Measurements from ENCODE around the gene EGFR. TPM values are rescaled to one million over a fixed set of nuclear protein-coding genes. Genes with fewer than 3 reads are reported as not detected.

The EGFR gene
- total RNA-seq, 2 experiments from 2014 or later: 0.09 TPM; not detected in 1

- no peak for ATAC-seq
Observed at GRCh38 chr7:54989453-54990225, 29.2 kb upstream of the EGFR start.

GRCh38 chr7:54991341-54991740 is 27.5 kb upstream of the EGFR start:
- ATAC-seq (no peak), DNase-seq (no peak)
- H3K27ac Mint-ChIP-seq: no peak overlapping the region
- no peak overlapping the region for H3K4me3 Mint-ChIP-seq
- POLR2A ChIA-PET: no interaction called here
- H3K9me3 Mint-ChIP-seq (ENCODE audit: low read depth): peaks cover 4% of the 10 kb centered on the region
- H3K27me3 Mint-ChIP-seq: peaks cover 19% of the 10 kb centered on the region
- CTCF ChIA-PET: no interaction called here
- peaks cover 23% of the 10 kb centered on the region for H3K4me1 Mint-ChIP-seq
- intact Hi-C loops (cut with DNase I, micrococcal nuclease): no loop called here
- H3K36me3 Mint-ChIP-seq (ENCODE audit: low read depth): no peaks in the 10 kb centered on the region

More at GRCh38 chr7:54989453-54990225, 29.2 kb upstream of the EGFR start:
- Mint-ChIP-seq H3K27ac (no peak overlapping the region), H3K27me3 (peaks cover 33% of the 10 kb centered on the region), H3K4me3 (no peak overlapping the region), H3K36me3 (ENCODE audit: low read depth) (no peaks in the 10 kb centered on the region), H3K9me3 (ENCODE audit: low read depth) (peaks cover 4% of the 10 kb centered on the region), H3K4me1 (peaks cover 6% of the 10 kb centered on the region)
- CTCF ChIA-PET: interaction anchor here (0.7 kb wide), 1 partner anchor 65 kb away, joined by 3 read pairs; no protein-coding TSS in a partner anchor
- no peak for DNase-seq
- intact Hi-C loops (cut with DNase I, micrococcal nuclease): no loop called here
- POLR2A ChIA-PET: no interaction called here

- Mint-ChIP-seq H3K4me1 (peaks cover 34% of the 10 kb centered on the region), H3K36me3 (ENCODE audit: low read depth) (no peaks in the 10 kb centered on the region), H3K27ac (no peak overlapping the region), H3K4me3 (no peak overlapping the region), H3K27me3 (peaks cover 21% of the 10 kb centered on the region), H3K9me3 (ENCODE audit: low read depth) (peaks cover 4% of the 10 kb centered on the region)
- ChIA-PET CTCF (no interaction called here), POLR2A (no interaction called here)
- ATAC-seq: no peak
- no peak for DNase-seq
- intact Hi-C loops (cut with DNase I, micrococcal nuclease): no loop called here
Observed at GRCh38 chr7:54992871-54993475, 25.8 kb upstream of the EGFR start.

GRCh38 chr7:54995166-54995565 is 23.7 kb upstream of the EGFR start:
- H3K27ac Mint-ChIP-seq: peak overlapping the region; percentile 69
- H3K9me3 Mint-ChIP-seq (ENCODE audit: low read depth): peaks cover 4% of the 10 kb centered on the region
- ChIA-PET POLR2A (interaction anchor here (0.6 to 1.1 kb wide), 3 partner anchors 91 to 314 kb away, joined by 3 to 4 read pairs (median 3); no protein-coding TSS in a partner anchor), CTCF (interaction anchor here (0.8 to 2.1 kb wide), 4 partner anchors 42 to 260 kb away, joined by 3 to 7 read pairs (median 4); no protein-coding TSS in a partner anchor)
- no peaks in the 10 kb centered on the region for H3K36me3 Mint-ChIP-seq (ENCODE audit: low read depth)
- ATAC-seq: no peak
- no peak for DNase-seq
- no peak overlapping the region for H3K4me3 Mint-ChIP-seq
- peaks cover 23% of the 10 kb centered on the region for H3K27me3 Mint-ChIP-seq
- H3K4me1 Mint-ChIP-seq: peaks cover 34% of the 10 kb centered on the region
- intact Hi-C loops (cut with DNase I, micrococcal nuclease): loop anchor here (2.0 to 5.0 kb wide), 4 partner anchors 80 to 577 kb away; partner anchors contain the start of gene VOPP1 (in 1 of the 2)

GRCh38 chr7:54995610-54996363 is 23.0 kb upstream of the EGFR start:
- no peak overlapping the region for H3K4me3 Mint-ChIP-seq
- ATAC-seq (peak; percentile 90), DNase-seq (peak; percentile 58)
- intact Hi-C loops (cut with DNase I, micrococcal nuclease): loop anchor here (1.0 to 5.0 kb wide), 7 partner anchors 79 to 577 kb away; partner anchors contain the start of gene VOPP1 (in 1 of the 2)
- CTCF ChIA-PET: interaction anchor here (0.8 to 2.1 kb wide), 4 partner anchors 42 to 260 kb away, joined by 3 to 7 read pairs (median 4); no protein-coding TSS in a partner anchor
- peaks cover 34% of the 10 kb centered on the region for H3K4me1 Mint-ChIP-seq
- H3K9me3 Mint-ChIP-seq (ENCODE audit: low read depth): peaks cover 4% of the 10 kb centered on the region
- no peaks in the 10 kb centered on the region for H3K36me3 Mint-ChIP-seq (ENCODE audit: low read depth)
- H3K27me3 Mint-ChIP-seq: peaks cover 22% of the 10 kb centered on the region
- peak overlapping the region; percentile 69 for H3K27ac Mint-ChIP-seq
- POLR2A ChIA-PET: interaction anchor here (0.6 to 1.1 kb wide), 3 partner anchors 91 to 314 kb away, joined by 3 to 4 read pairs (median 3); no protein-coding TSS in a partner anchor

- Mint-ChIP-seq H3K27me3 (peaks cover 16% of the 10 kb centered on the region), H3K27ac (no peak overlapping the region), H3K9me3 (ENCODE audit: low read depth) (peaks cover 4% of the 10 kb centered on the region), H3K36me3 (ENCODE audit: low read depth) (no peaks in the 10 kb centered on the region), H3K4me3 (no peak overlapping the region), H3K4me1 (peaks cover 34% of the 10 kb centered on the region)
- no peak for ATAC-seq
- CTCF ChIA-PET: interaction anchor here (2.1 kb wide), 1 partner anchor 259 kb away, joined by 7 read pairs; no protein-coding TSS in a partner anchor
- POLR2A ChIA-PET: no interaction called here
- DNase-seq: no peak
- intact Hi-C loops (cut with DNase I, micrococcal nuclease): loop anchor here (1.0 to 5.0 kb wide), 6 partner anchors 78 to 576 kb away; partner anchors contain the start of gene VOPP1 (in 1 of the 2)
Observed at GRCh38 chr7:54996391-54996790, 22.4 kb upstream of the EGFR start.

GRCh38 chr7:55004579-55004978 is 14.2 kb upstream of the EGFR start:
- ATAC-seq (no peak), DNase-seq (no peak)
- Mint-ChIP-seq H3K4me3 (no peak overlapping the region), H3K27me3 (peaks cover 31% of the 10 kb centered on the region), H3K36me3 (ENCODE audit: low read depth) (no peaks in the 10 kb centered on the region), H3K27ac (no peak overlapping the region), H3K4me1 (no peaks in the 10 kb centered on the region), H3K9me3 (ENCODE audit: low read depth) (no peaks in the 10 kb centered on the region)
- intact Hi-C loops (cut with DNase I, micrococcal nuclease): no loop called here
- POLR2A ChIA-PET: no interaction called here
- CTCF ChIA-PET: interaction anchor here (0.7 to 1.0 kb wide), 2 partner anchors 11 to 19 kb away, joined by 3 read pairs; no protein-coding TSS in a partner anchor

GRCh38 chr7:55005241-55005851 is 13.5 kb upstream of the EGFR start:
- DNase-seq: no peak
- ChIA-PET CTCF (no interaction called here), POLR2A (no interaction called here)
- no peaks in the 10 kb centered on the region for H3K4me1 Mint-ChIP-seq
- intact Hi-C loops (cut with DNase I, micrococcal nuclease): no loop called here
- peaks cover 29% of the 10 kb centered on the region for H3K27me3 Mint-ChIP-seq
- no peak for ATAC-seq
- no peaks in the 10 kb centered on the region for H3K36me3 Mint-ChIP-seq (ENCODE audit: low read depth)
- H3K9me3 Mint-ChIP-seq (ENCODE audit: low read depth): no peaks in the 10 kb centered on the region
- no peak overlapping the region for H3K27ac Mint-ChIP-seq
- no peak overlapping the region for H3K4me3 Mint-ChIP-seq

GRCh38 chr7:55006499-55006898 is 12.3 kb upstream of the EGFR start:
- no peaks in the 10 kb centered on the region for H3K36me3 Mint-ChIP-seq (ENCODE audit: low read depth)
- intact Hi-C loops (cut with DNase I, micrococcal nuclease): no loop called here
- POLR2A ChIA-PET: no interaction called here
- no peaks in the 10 kb centered on the region for H3K4me1 Mint-ChIP-seq
- H3K27me3 Mint-ChIP-seq: peaks cover 26% of the 10 kb centered on the region
- DNase-seq (no peak), ATAC-seq (no peak)
- no peak overlapping the region for H3K27ac Mint-ChIP-seq
- H3K9me3 Mint-ChIP-seq (ENCODE audit: low read depth): no peaks in the 10 kb centered on the region
- CTCF ChIA-PET: interaction anchor here (0.9 kb wide), 1 partner anchor 9 kb away, joined by 4 read pairs; no protein-coding TSS in a partner anchor
- no peak overlapping the region for H3K4me3 Mint-ChIP-seq

GRCh38 chr7:55013851-55014250 is 5.0 kb upstream of the EGFR start:
- DNase-seq (no peak), ATAC-seq (no peak)
- no peak overlapping the region for H3K4me3 Mint-ChIP-seq
- H3K4me1 Mint-ChIP-seq: no peaks in the 10 kb centered on the region
- intact Hi-C loops (cut with DNase I, micrococcal nuclease): no loop called here
- CTCF ChIA-PET: no interaction called here
- peaks cover 46% of the 10 kb centered on the region for H3K27me3 Mint-ChIP-seq
- no peaks in the 10 kb centered on the region for H3K9me3 Mint-ChIP-seq (ENCODE audit: low read depth)
- POLR2A ChIA-PET: no interaction called here
- no peaks in the 10 kb centered on the region for H3K36me3 Mint-ChIP-seq (ENCODE audit: low read depth)
- no peak overlapping the region for H3K27ac Mint-ChIP-seq
